Activated T-helper 1 cell treated with anti-CD3 and anti-CD28 coated beads, Interleukin-2, amount 50 U/mL, for 16 hours (primary cell): ENCODE measurements around the gene WDFY4.

Source experiments
- DNase-seq, 2 donors: peaks; one replicate each; pipeline ENCODE4 v3.0.0-alpha.2; 2020; ENCODE audit warnings: low read depth in 1 of 2, low spot score in 1 of 2

Gene WDFY4

DNA sequence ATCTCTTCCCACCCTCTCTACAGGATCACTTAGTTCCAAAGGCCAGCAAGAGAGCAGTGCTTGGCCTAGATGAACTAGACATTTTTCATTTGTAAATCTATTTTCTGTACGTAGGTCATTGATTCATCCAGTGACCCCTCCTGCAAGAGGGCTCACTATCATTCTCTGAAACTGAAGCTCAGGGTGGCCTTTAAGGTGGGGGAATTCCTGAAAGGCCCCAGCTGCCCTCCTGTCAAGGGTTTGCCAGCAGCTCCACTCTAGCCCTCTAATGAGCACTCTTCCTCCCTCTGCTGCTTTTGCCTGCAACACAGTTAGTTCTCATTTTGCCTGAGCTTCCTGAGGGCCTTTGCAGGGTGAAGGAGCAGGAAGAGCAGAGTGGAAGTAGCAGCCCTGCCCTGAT, 213.8 kb downstream of the WDFY4 start:
- no peak for DNase-seq

DNA sequence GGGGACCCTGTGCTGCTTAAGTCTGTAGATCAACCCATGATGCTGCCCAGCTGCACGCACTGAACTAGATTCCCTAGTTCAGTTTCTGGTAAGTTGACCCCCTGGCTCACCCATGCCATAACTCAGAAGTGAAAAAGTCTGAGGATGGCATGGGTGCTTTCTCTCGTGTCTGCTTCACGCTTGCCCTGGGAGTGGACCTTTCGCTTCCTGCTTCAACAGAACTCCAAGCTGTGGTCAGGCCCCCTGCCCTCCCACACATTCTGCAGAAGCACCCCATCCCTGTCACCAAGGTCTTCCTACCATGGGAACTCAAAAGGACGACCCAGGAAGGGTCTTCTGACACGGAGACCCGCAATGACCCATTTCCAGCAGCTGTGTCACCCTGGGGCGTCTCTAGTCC, 215.1 kb downstream of the WDFY4 start:
- DNase-seq: no peak

DNA sequence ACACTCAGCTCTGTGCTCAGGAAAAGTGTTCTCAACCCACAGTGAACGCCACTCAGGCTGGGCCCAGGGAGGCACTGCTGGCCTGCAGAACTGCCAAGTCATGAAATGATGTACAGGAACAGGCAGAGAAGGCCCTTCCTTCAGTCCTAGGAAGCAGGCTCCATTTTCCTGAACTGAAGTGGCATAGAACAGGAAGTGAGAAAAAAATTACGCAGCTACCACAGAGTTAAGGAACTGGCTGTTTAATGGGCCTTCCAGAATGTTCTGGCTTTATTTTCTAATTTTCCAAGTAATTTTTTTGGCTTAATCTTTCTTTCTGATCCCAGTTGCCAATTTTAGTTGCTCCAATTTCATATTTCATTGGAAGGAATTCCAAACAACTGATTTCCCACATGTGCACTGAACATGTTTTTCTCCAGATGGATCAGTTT, 215.7 kb downstream of the WDFY4 start:
- no peak for DNase-seq

DNA sequence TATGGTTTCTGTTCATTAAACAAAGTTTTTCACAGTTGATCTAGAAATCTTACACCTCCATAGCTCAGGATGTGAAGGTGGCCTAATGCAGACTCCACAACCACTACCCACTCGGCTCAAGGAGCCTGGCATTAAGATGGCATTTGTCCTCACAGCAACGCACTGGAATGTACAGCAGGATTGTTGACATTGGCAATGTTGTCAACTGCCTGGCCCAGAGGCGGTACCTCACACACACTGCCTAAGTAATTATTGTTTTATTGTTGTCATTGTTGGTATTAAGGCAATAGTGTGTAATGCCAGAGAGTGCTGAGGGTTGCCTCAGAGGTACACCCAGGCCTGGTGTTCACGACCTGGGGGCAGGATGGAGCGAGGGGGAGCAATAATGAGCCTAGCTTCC, 216.6 kb downstream of the WDFY4 start:
- DNase-seq: no peak

DNA sequence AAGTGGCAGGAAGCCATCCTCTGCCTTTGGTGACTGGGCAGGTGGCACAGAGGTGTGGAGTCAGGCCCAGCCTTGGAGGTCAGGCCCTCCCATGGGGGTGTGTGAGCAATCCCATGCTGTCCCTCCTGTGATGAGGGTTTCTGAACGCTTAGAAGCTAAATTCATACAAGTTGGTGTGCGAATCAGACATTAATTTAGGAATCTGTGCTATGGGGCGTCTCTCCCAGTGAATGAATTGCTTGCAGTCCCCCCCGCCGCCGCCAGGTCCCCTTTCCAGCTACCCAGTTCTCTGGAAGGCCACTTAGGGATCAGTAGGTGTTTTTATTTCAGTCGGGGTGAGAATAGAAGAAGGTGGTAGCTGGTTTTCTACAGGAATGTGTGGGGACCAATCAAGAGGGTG, 217.4 kb downstream of the WDFY4 start:
- no peak for DNase-seq

DNA sequence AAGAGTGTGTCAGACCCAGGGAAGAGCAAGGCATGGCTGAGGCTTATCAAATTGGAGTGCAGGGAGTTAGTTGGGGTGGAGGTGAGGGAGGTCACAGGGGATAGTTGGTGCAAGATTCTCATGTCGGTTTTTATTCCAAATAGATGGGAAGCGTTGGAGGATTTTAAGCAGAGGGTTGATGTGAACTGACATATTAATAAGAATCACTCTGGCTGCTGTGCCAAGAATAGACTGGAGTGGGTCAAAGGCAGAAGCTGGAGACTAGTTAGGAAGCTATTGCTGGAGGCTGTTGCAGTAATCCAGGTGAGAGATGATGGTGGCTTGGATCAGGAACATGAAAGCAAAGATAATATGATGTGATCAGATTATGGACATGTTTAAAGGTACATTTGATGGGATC, 218.5 kb downstream of the WDFY4 start:
- no peak for DNase-seq

DNA sequence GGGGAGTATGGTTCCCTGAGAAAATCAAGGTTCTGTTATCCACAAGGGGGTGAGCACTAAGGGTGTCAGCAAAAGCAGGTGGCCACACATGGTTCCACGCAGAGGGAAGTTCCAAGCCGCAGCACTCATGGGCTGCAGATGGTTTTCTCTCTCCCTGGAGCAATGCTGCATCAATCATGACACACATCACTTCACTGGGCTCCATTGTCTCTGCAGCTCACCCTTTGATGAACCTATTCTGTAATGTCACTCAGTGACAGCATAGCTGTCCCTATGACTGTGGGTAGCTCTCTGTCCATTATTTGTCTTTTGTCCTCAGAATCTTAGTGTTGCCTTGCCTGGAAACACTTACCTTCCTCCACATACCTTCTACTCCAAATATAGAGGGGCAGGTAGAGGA, 220.2 kb downstream of the WDFY4 start:
- no peak for DNase-seq

DNA sequence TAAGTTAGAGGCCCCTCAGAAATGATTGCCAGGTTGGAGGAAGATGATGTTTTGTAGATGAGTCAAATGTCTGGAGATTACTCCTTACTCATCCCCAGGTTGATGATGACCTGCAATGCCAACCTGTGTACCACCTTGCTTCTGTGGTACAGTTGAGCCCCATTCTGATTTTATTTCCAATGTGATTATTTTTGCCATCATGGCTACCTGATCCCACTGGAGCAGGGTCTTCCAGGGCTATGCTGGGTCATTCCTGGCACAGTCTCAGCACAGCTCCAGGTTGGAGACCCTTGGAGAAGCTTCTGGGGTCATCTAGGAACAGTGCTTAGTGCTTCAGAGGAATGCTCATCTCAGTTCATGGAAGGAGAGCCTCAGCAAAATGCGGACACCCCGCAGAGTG, 220.6 kb downstream of the WDFY4 start:
- DNase-seq: no peak

DNA sequence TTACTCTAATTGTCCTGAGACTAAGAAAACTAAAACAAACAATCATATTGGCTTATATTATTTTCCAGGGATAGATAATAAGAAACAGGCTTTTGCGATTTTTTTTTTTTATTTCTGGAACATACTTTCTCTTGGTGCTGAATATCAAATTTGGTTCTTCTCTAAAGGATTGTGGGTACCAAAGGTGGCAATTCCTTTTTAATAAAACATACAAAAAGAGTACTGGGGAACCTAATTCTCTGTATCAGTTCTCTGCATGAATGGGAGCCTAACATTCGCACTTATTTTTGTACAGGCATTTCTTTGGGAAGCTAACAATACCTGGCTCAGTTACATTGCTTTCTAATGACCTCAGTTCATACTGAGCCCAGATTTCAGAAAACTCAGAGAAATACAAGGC, 222.2 kb downstream of the WDFY4 start:
- no peak for DNase-seq

DNA sequence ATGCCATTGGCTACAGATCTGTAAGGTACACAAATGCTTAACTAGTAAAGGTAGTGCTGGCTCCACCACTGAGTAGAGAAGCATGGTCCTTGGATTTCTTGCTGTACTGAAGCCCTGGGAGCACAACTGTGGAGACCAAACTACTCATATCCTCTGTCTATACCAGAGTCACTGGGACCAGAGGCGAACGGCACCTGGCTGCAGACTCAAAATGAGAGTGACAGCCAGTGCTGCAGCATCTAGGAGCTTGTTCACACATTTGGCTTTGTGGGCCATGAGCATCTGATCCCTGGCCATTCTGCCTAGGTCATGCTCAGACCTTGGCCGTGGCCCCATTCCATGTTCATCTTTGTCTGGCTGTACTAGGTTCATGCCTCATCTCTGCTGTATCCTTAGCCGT, 223.1 kb downstream of the WDFY4 start:
- DNase-seq: no peak

DNA sequence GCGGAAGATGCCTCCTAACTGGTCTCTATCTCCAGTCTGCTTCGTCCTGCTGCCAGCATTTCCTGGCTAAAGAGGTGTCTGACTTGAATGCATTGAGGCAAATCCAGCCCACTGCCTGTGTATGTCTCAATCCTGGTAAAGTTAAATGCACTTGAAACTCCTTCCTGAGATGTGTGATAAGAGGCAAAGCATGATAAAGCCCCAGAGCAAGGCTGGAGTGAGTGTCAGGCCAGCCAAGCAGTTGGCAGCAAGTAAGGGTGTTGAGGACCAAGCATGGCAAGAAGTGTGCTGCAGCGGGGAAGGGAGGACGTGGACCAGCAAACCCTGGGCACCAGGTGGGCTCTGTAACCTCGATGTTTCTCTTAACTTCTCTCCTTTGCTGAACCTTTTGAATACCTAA, 225.9 kb downstream of the WDFY4 start:
- DNase-seq: no peak

DNA sequence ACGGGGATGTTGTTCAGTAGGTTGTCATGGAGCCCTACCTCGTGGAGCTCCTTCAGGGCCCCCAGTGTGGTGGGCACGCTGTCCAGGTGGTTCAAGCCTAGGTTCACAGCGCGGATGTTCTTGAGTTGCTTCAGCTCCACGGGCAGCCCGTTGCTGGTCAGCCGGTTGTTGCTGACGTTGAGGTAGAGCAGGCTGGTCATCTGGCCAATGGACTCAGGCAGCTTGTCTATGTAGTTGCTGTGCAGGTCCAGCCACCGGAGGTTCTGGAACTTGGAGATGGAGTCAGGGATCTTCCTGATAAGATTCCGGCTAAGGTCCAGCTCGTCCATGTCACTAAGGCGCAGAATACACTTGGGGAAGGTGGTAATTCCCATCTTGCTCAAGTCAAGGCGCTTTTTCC, 229.0 kb downstream of the WDFY4 start:
- no peak for DNase-seq

DNA sequence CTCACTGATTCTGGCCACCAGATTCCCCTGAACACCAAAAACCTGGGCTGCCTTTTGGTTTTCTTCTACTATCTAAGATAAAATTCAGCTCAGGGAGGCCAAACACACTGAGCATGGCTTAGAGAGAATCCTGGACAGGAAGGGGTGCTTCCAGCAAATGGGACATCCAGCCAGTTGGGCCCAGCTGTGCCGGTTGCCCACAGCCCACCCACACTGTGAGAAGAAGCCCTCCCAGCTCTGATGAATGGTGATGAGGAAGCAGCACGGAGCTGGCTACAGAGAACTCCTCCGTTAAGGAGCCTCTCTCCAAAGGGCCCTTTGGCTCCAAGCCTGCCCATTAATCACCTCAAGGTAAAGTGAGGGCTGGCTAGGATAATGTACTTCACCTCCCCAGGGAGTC, 239.1 kb downstream of the WDFY4 start:
- DNase-seq: no peak

DNA sequence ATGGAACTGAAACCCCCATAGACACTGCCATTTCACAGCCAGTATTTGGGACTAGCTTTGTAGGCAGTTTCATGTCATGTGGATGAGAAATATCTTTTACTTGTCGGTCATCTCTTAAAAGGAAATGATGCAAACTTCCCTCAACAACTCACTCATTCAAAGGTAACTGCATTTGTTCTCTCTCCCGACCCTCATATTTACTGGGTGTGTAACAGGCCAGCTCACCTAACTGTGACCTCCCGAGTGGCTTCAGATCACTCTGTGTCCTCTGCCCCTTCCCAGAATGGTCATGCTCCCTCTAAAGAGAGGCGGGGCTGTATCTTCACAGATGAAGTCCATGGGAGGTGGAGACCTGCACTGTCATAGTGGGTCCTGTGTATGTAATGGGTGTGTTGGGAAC, 240.3 kb downstream of the WDFY4 start:
- DNase-seq: no peak

DNA sequence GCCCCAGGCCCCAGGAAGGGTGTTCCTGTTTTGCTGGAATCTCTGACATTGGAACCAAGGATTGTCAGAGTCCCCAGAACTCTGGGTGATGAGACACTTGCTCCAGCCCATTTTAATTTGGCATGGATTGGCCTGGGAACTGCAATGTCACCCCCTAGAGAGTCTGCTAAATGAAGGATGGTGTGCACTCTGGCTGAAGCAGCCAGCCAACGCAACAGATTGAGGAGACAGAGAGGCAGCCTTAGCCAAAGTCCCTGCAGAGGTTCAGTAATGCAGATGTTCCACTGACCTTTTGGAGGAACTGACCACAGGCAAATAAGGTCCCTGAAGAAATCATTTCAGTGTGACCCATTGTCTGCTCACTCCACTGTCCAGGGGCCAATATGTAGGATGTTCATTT, 241.6 kb downstream of the WDFY4 start:
- DNase-seq: no peak

DNA sequence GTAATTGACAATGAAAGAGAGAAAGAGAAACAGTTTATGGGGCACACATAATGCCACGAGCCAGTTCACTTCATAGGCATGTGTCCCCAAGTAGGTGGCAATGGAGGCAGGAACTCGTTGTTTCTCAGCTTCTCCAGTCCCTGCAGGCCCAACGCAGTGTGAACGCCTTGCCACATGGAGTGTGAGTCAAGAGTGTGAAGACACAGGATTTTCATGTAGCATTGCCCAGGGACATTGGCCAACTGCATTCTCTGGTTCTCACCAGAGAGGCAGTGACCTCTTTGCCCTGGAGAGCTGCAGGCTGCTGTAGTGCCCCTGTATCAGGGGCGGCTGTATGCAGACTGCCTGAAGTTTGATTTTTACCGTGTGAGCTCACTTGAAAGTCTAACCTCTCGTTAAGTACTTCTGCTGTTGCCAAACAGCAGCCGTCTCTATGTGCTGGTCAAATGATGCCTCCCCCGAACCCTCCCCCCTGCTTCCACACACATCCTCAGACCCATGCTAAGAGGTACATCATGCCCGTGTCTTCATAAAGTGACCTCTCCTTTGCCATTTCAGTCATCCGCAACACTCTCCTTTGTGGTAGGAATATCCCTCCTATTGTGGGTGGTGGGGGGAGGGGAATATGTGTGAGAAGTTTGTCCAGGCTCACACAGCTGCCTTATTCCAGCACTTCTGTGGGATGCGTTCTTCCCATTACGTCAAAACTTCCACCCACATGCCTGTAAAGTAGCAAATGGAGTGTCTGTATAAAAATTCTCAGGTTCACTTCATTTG, 242.3 kb downstream of the WDFY4 start:
- DNase-seq: no peak

DNA sequence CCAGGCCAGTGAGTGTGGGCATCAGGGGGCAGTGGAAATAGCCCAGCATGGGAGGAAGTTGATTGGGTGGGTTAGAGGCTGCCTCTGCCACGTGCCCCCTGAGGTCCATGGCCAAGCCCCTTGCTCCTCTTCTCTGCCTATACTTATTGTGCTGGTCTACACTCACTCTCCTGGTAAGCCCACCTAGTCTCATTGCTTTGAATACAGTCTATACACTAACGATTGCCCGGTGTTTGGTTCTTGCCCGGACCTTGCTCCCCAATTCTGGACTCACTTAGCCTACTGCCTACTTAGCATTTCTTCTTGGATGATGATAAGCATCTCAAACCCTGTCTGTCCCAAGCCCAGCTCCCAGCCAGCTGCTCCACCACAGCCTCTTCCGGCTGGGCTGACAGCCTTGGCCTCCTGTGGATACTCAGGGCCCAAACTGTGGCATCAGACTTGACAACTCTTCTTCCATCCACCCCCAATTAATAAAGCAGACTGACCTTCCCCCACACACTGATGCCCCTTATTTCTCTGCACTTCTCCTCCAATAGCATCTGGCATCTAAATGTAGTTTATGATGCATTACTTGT, 244.8 kb downstream of the WDFY4 start:
- no peak for DNase-seq

DNA sequence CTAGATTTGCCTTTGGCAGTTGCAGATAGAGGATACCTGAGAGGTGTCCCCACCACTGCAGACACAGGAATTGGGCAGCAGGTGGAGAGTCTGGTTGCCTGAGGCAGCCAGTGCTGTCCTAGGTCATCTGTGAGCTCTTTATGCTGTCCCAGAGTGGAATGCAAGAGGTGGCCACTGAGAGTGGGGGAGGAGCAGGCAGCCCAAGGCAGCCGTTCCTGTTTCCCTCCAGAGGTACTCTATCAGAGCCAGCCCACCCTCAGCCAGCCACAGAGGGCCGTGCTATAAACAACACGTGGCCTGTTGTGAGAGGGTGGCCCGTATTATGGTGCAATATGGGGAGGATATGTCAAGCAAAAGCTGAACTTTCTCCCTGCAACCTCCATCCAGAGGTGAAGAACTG, 246.5 kb downstream of the WDFY4 start:
- DNase-seq: no peak

DNA sequence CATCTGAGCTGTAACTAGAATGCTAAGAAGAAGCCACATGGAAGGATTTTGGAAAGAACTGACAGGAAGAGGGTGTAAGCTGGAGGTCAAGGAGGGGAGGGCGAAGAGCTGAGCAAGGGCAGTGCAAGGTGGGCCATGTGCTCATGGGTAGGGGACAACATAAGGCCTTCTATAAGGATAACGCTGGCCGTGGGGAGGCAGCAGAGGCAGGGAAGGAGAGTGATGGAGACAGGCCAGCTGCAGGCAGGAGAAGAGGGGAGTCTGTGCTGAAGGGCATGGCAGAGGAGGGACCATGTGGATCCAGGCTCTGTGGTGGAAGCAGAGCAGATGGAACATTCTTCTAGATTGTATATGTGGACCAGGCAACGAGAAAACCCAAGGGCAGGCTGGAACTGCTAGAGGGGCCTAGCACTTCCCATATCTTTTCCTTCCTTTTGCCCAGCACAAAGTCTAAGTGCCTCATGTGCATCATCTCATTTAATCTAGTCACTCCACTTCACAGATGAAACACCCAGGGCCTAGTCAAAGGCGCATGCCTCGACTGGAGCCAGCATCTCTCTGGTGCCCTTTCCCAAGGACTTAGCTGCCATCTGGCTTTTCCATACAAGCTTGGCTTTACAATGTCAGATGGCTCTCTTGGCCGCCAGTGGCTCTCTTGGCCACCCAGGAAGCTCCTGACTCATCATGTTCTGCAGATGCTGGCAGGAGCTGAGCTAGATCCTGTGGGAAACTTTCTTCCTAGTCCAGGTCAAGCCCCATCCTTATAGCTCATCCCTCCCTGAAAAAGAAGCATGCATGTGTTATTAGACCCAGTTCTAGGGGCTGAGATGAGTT, 248.4 kb downstream of the WDFY4 start:
- no peak for DNase-seq

DNA sequence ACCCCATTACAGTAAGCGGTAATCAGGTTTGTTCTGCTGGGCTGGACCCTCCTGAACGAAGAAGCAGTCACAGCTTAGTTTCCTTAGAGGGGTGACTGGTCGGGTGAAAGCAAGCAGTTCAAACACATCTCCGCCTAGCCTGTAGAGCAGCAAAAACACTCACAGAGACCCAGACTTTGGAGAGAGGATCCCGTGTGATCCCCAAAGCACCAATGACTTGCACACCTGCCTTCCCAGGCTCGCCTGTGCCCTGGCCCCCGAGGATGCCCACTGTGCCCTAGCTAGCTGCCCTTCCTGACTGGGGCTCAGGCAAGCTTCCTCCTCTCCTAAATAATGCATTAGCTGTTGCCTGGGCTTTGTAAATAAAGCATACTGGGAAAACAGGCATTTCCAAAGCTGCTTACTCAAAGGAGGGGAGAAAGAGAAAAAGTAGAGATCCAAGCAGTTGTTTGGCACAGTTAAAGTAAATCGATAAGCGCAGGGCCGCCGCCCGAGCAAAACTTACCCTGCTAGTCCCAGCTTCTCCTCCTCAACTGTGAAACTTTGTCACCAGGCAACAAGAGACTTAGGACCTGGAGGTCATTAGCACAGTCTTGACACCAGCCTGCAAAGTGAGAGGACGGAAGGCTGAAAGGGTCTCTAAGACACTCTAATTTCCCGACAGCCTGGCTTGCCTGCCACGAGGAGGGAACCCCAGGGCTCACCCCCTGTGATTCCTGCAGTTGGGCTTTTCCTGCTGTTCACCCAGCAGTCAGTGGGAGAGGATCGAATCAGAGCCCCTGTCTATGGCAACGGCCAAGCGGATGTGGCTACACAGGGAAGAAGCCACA, 250.2 kb downstream of the WDFY4 start:
- no peak for DNase-seq

DNA sequence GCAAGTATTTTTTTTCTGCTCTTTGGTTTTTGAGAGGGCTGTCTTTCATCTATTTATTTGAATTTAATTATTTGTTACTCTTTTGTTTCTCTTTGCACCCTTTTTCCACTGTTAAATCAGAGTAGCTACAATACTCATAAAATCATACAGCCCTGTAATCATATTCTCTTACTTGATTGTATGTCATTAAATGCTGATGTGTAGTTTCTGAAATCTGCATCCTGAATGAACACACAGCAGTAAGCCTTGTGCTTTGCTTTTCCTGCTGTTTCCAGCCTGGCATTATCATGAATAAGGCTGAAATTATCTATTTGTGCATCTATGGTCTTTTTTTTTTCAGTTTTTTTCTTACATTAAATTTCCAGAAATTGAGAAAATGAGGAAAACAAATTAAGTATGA, 250.9 kb downstream of the WDFY4 start:
- no peak for DNase-seq
